Activated T-helper 9 cell treated with anti-CD3 and anti-CD28 coated beads, Interleukin-2, amount 50 U/mL, for 16 hours (primary cell): ENCODE measurements around the gene PXMP4.

Source experiments
- DNase-seq: peaks from one replicate; pipeline ENCODE4 v3.0.0-alpha.2; 2020; ENCODE audit warnings: low read depth

The PXMP4 gene

GRCh38 chr20:33668466-33669155 is 51.5 kb downstream of the PXMP4 start:
- no peak for DNase-seq

GRCh38 chr20:33667676-33668465 is 52.2 kb downstream of the PXMP4 start:
- peak; percentile 72 for DNase-seq

- DNase-seq, result peak; percentile 33
Measured at GRCh38 chr20:33667245-33667675, 52.9 kb downstream of the PXMP4 start.

GRCh38 chr20:33666293-33667244 is 53.5 kb downstream of the PXMP4 start, which contains the start of gene ACTL10:
Gene ACTL10 (plus strand): TSS chr20:33666943. CDS start chr20:33667498, 555 bp downstream.
- DNase-seq, result peak; percentile 70

GRCh38 chr20:33664762-33665144 is 55.4 kb downstream of the PXMP4 start:
- no peak for DNase-seq

GRCh38 chr20:33664085-33664761 is 55.9 kb downstream of the PXMP4 start:
- no peak for DNase-seq

GRCh38 chr20:33663161-33664084 is 56.7 kb downstream of the PXMP4 start:
- DNase-seq, result peak; percentile 79

- no peak for DNase-seq
Measured at GRCh38 chr20:33662172-33662571, 57.9 kb downstream of the PXMP4 start, which contains the start of gene C20orf144. Gene C20orf144 (plus strand): TSS chr20:33662327. CDS start chr20:33662346, 19 bp downstream.

- DNase-seq, result no peak
Measured at GRCh38 chr20:33660685-33661058, 59.4 kb downstream of the PXMP4 start.

- DNase-seq, result no peak
Measured at GRCh38 chr20:33660035-33660684, 60.0 kb downstream of the PXMP4 start.

- DNase-seq, result no peak
Measured at GRCh38 chr20:33659341-33660034, 60.6 kb downstream of the PXMP4 start.

GRCh38 chr20:33658929-33659328 is 61.2 kb downstream of the PXMP4 start:
- no peak for DNase-seq

GRCh38 chr20:33658510-33658909 is 61.6 kb downstream of the PXMP4 start:
- no peak for DNase-seq

GRCh38 chr20:33657704-33658095 is 62.4 kb downstream of the PXMP4 start:
- no peak for DNase-seq

GRCh38 chr20:33656783-33657703 is 63.1 kb downstream of the PXMP4 start:
- DNase-seq, result no peak

GRCh38 chr20:33656010-33656782 is 63.9 kb downstream of the PXMP4 start:
- DNase-seq, result no peak

- no peak for DNase-seq
Measured at GRCh38 chr20:33655164-33655563, 64.9 kb downstream of the PXMP4 start.
